Measurements from ENCODE around the gene FMNL2. TPM values are rescaled to one million over a fixed set of nuclear protein-coding genes. Genes with fewer than 3 reads are reported as not detected.

Gene FMNL2
- total RNA-seq, 1 experiment from 2014 or later, result 28.1 TPM

- intact Hi-C loops (cut with micrococcal nuclease), result no loop called here
- H4K20me1 ChIP-seq (ENCODE audit: insufficient read depth), result no peaks in the 10 kb centered on the region
- no peak overlapping the region for H2AFZ ChIP-seq (ENCODE audit: low read depth, low read length, poor library complexity, severe bottlenecking)
- ChIA-PET POLR2A (no interaction called here), CTCF (no interaction called here), RAD21 (ENCODE audit: low non-redundant PET in 1 of 2, low total read pairs in 2 of 2, uncharacterized antibody in 2 of 2, unreplicated experiment in 2 of 2) (no interaction called here)
- H3K27me3 ChIP-seq (ENCODE audit: insufficient read depth, low read length), result no peaks in the 10 kb centered on the region
- no peak overlapping the region for H3K4me2 ChIP-seq (ENCODE audit: low read length)
- no peak for ATAC-seq
- H3K9ac ChIP-seq (ENCODE audit: low read length), result no peak overlapping the region
- H3K4me3 ChIP-seq (replicated peaks in 1 of 2; ENCODE audit: low read depth in 1 of 2, low read length in 2 of 2), result no peak overlapping the region
- no peak for DNase-seq (ENCODE audit: low read depth, low spot score)
- no peaks in the 10 kb centered on the region for H3K9me2 ChIP-seq (ENCODE audit: insufficient read depth)
- no peak overlapping the region for H3K27ac ChIP-seq (ENCODE audit: low read depth, low read length)
- H3K36me3 ChIP-seq (ENCODE audit: control insufficient read depth in 1 of 2, insufficient read depth in 2 of 2, low read length in 2 of 2), result no peaks in the 10 kb centered on the region
- H3K9me3 ChIP-seq (ENCODE audit: control insufficient read depth in 1 of 2, insufficient read depth in 1 of 2, low read depth in 1 of 2, low read length in 2 of 2), result no peaks in the 10 kb centered on the region
- peaks cover 0 to 11% of the 10 kb centered on the region in 2 experiments; a peak in 2 of 4 replicates for H3K4me1 ChIP-seq (ENCODE audit: control insufficient read depth in 1 of 2, insufficient read depth in 2 of 2, low read length in 2 of 2)
- TF ChIP-seq MAX (IDR thresholded peaks at IDR 0.05), result no peak
- TF ChIP-seq CEBPB (IDR thresholded peaks at IDR 0.05; ENCODE audit: low read depth), result no peak
- TF ChIP-seq ZFX (IDR thresholded peaks at IDR 0.05), result no peak
- TF ChIP-seq CTCF (IDR thresholded peaks at IDR 0.05 in 2 of 3, conservative IDR thresholded peaks at IDR 0.05 in 1 of 3; ENCODE audit: borderline replicate concordance in 1 of 3, insufficient read depth in 1 of 3, low read depth in 2 of 3, low read length in 2 of 3), result no peak
- no peak for TF ChIP-seq JUND (IDR thresholded peaks at IDR 0.05)
- no peak for TF ChIP-seq YY1 (IDR thresholded peaks at IDR 0.05; ENCODE audit: extremely low read depth, insufficient replicate concordance, low read depth, low read length)
- no peak for TF ChIP-seq ATF3 (IDR thresholded peaks at IDR 0.05)
- TF ChIP-seq FOSL1 (IDR thresholded peaks at IDR 0.05; ENCODE audit: low read depth), result no peak
- no peak for TF ChIP-seq SP1 (IDR thresholded peaks at IDR 0.05; ENCODE audit: low read depth)
- no peak for TF ChIP-seq ZBTB33 (IDR thresholded peaks at IDR 0.05; ENCODE audit: extremely low read depth, insufficient replicate concordance, low read length)
- no peak for TF ChIP-seq EGR1 (IDR thresholded peaks at IDR 0.05; ENCODE audit: low read depth)
- no peak for TF ChIP-seq RAD21 (IDR thresholded peaks at IDR 0.05; ENCODE audit: low read depth)
- no peak for TF ChIP-seq SRF (IDR thresholded peaks at IDR 0.05; ENCODE audit: low read depth)
- TF ChIP-seq REST (IDR thresholded peaks at IDR 0.05; ENCODE audit: low read depth), result no peak
- no peak for TF ChIP-seq CBX3 (IDR thresholded peaks at IDR 0.05; ENCODE audit: low read depth)
- TF ChIP-seq EZH2phosphoT487 (IDR thresholded peaks at IDR 0.05; ENCODE audit: borderline replicate concordance), result no peak
- no peak for TF ChIP-seq POLR2AphosphoS5 (IDR thresholded peaks at IDR 0.05; ENCODE audit: low read depth, low read length)
- no peak for TF ChIP-seq SIN3A (IDR thresholded peaks at IDR 0.05; ENCODE audit: low read depth)
- TF ChIP-seq POLR2A (IDR thresholded peaks at IDR 0.05; ENCODE audit: borderline replicate concordance, extremely low read depth, insufficient read depth, insufficient read length), result no peak
- TF ChIP-seq EZH2 (IDR thresholded peaks at IDR 0.05), result no peak
- H3K79me2 ChIP-seq (ENCODE audit: insufficient read depth, low read length), result peaks cover 34% of the 10 kb centered on the region
- no TSS peak for BruUV-seq (replicated peaks)
Observed at GRCh38 chr2:152460567-152460966, 125.6 kb downstream of the FMNL2 start.

Data from HCT116 (cell line).